ENCODE results near the gene TIFAB.

TIFAB gene

DNA sequence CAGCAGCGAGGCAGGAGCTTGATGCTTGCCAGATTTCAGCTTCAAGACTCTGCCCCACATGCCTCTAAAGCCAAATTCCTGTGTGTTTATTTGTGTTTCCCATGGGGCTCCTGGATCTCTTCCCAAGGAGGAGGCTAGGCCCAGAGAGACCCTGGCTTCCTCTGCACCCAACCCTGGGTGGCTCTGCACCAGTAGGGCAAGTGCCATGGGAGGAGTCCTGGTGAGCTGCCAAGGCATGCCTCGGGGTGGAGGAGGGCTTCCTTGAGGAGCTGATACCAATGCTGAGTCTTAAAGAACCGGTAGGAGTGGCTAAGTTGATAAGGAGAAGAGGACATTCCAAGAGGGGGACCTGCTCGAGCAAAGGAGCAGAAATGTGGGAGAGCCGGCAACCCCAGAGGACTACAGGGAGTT lies 6.8 kb upstream of the TIFAB start:
- no peak for DNase-seq (ENCODE audit: low read depth in 2 of 2)

DNA sequence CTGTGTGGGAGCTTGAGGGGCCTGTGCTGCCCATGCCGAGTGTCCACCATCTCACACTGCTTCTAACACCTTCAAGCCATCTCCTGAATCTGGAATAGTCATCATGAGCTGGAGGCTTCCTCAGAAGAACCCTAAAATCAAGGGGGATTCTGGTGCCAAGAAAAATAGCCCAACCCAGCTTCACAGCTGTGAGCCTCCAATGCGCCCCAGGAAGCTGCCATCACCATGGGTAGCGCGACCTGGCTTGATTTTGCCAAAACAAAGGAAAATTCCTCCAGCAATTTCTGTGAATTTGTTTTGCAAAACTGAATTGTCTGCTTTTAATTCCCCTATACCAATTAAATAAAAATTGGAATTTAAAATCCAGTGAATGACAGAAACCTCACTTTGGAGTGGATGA lies 6.2 kb upstream of the TIFAB start:
- DNase-seq (ENCODE audit: low read depth in 2 of 2), result no peak

DNA sequence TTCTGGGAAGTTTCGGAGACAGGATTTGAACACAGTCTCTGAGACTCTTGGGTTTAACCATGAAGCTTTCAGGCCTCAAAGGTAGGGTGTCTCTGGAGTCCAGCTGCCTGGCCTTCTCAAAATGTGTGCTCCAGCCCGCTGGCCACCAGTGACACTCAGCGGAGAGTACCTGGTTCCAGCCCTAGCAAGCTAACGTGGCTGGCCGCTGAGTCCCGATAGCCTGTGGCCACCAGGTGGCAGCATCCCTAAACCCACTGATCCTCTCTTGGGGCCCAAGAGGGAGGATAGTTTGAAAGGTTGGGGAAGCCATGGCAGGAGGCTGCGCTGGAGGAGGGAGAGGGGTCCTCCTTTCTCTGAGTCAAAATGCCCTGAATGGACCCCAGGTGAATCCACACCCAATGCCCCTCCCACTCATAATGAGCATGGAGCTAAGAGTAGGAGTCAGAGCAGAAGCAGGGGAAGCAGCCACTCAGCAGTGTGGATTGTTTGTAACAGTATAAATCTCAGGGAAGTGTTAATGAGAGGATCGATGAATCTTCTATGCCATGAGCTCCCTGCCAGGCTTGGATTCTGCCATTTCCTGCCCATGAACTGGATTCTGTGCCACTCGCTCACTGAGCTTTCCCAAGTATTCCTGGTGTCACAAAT lies 5.4 kb upstream of the TIFAB start:
- DNase-seq (ENCODE audit: low read depth in 2 of 2), result peak; percentile 27 to 59

DNA sequence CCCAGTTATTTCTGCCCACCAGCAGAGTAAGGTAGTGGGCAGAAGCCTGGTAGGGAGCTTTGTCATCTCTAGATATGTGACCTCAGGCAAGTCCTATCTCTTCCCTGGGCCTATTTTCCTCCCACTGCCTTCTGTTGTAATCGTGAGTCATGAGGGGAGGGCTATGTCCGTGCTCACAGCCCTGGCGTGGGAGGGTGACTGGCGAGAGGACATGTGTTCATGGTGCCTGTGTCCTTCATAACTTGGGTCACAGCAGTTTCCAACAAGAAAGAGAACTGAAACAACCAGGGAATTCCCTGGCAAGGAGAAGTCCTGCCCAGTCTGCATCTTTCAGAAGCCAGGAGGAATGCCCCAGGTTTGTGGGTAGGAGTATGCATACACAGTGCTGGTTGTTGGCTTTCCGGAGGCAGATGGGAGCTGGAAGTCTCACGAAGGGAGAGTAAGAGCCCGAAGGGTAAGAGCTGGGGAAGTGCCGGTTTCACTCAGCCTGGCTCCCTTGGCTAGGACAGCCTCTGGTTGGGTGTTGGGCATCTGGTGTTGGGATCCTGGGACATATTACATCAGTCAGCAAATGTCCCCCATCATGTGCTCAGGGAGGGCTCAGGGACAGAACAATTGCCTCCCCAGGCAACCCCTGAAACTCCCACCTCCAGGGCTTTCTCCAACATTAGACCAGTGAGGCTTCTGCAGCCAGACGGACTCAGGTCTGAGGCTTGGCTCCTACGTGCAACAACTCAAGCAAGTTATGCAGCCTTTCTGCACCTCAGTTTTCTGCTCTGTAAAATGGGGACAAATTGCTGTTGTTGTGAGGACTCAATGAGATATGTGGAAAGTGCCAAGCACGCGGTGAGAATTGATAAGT lies 4.3 kb upstream of the TIFAB start:
- DNase-seq (ENCODE audit: low read depth in 2 of 2), result no peak

DNA sequence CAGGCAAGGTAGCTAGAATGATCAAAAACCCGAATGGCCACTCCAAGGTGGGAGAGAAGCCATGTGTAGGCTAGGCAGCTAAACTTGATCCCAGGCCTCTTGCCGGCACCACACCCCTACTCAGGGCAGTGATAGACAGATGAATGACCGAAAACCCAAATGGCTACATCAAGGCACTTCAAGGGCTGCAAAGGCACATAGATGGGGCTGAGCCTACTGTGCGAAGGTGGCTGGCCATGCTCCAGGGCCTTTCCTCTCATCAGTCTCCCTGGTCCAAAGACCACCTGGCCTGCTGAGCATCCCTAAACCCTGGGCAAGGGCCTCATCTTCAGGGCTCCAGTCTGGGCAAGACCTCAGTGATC lies 3.7 kb upstream of the TIFAB start:
- DNase-seq (ENCODE audit: low read depth in 2 of 2), result no peak

DNA sequence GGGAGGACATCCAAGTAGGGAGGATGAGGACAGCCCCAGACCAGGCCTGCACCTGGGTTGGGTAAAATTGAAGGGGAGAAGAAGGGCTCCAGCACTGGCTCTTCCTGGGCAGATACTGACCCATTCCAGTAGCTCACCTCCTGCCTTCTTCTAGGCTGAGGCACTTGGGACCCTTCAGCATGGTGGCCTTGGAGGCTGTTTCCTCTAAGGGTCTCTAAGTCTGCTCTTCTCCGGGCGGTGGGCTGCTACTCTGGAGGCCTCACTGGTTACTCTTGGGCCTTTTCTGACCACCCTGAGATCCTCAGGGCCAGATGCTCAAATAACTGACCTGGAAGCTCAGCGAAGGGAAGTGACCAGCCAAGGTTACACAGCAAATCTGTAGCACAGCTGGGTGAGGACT lies 2.8 kb upstream of the TIFAB start:
- DNase-seq (ENCODE audit: low read depth in 2 of 2), result no peak

DNA sequence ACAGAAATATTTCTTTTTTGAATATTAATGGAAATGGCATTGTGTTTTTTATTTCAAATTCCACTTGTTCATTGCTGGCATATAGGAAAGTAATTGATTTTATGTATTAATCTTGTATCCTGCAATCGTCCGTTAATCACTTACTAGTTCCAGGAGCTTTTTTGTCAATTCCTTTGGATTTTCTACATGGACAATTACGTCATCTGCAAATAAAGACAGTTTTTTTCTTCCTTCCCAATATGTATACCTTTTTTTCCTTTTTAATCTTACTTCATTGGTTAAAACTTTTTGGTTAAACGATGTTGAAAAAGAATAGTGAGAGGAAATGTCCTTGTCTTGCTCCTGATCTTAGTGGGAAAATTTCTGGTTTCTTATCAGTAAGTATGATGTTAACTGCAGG lies 1.5 kb upstream of the TIFAB start:
- DNase-seq (ENCODE audit: low read depth in 2 of 2), result no peak

DNA sequence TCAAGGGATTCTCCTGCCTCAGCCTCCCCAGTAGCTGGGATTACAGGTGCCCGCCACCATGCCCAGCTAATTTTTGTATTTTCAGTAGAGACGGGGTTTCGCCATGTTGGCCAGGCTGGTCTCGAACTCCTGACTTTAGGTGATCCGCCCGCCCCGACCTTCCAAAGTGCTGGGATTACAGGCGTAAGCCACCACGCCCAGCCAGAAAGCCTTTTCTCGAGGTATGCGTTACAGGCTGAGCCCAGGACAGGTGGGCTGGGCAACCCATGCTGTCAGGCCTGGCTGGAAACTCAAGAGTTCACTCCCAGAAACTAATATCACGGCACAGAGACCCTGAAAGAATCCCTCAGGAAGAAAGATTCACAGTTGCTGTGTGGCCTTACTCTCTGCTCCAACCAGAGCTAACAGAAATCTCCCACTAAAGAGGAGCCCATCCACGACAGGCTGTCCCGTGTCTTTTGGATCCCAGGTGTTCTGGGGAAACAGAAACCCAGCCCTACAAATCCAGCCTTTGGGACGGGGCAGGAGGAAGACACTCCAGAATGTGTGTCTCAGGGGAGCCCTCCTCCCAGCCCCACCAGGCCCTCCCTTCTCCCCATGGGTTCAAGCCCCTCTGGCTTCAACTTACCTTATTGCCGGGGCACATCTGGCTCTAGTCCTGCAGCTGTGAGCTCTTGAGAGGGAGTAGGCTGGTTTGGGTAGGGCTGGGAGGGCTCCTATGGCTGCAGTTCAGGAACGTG lies 400 bp downstream of the TIFAB start:
- DNase-seq (ENCODE audit: low read depth in 2 of 2), result no peak

DNA sequence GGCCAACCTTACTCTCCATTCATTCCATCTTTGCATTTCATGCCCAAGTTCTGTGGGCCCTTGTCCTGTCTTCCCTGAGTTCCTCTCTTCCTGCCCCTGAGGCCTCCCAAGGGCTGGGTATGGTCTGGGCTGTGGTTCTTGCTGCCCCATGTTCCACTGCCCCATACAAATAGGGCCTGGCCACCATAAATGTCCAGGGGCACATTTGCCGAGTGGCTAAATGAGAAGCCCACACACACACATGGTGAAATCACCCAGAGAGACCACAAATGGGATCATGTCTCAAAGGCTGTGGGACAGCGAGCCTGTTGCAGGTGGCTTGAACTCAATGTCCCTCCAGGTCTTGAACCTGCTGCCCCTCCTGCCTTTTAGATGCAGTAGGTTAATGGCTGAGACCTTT lies 1.2 kb downstream of the TIFAB start:
- no peak for DNase-seq (ENCODE audit: low read depth in 2 of 2)

DNA sequence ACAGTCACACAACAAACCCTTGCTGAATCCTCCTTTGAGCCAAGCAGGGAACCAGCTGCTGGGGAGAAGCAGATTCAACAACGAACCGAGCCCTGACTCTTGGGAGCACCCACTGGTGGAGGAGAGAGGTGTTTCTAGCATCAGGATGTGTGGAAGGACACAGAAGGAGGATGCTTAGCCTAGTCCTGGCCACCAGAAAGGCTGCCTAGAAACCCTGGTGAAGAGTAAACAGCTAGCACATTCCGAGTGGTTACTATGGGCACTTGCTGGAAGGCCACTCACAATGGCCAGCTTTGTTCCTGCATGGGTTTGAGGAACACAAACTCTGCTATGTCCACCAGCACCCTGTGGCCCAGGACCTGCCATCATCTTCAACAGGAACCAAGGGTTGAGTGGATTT lies 1.8 kb downstream of the TIFAB start:
- DNase-seq (ENCODE audit: low read depth in 2 of 2), result no peak

DNA sequence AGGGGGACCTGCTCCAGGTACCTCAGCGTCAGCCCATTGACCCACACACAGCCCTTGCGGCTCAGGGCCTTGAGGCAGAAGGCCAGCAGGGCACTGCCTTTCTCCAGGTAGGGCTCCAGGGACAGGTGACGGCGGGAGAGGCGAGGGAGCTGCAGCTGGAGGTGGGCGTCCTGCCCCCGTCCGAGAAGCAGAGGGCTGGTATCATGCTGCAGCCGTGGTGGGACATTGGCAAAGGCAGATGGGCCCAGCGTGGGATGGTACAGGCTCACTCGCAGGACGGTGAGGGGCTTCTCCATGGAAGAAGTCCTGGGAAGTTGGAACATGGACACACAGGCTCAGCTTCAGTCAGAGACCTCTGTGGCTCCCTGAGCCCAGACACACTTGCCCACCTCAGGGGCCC lies 2.5 kb downstream of the TIFAB start:
- no peak for DNase-seq (ENCODE audit: low read depth in 2 of 2)

DNA sequence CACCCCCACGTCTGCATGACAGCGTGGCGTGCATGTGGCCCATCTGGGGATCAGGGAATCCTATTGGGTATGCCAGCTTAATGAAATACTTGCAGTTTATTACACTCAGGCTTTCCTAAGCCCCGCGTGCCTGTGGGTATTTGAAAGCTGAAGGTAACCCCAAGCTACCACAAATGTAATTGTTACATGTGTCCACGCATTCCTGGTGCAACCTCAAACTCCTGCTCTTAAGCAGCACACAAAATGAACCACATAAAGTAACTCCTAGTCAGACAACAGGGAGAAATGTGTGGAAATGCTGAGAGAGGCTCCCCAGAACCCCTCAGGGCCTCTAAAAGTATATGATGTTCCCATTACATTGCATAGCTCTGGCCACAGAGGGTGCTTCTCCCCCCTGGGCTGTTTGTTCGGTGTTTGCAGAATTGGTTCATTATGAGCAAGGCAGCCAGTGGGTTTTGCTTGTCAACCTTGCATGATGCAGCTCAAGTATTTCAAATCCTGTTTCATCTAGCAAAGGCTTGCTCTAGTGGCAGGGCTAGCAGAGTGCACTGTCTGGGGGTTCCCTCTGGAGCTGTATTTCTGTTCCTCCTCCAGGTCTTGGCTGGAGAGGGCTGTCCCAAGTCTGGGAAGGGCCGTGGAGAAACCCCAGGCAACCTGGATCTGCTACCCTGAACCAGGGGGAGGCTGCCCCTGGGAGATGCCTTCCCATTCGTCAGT lies 3.2 kb downstream of the TIFAB start:
- DNase-seq (ENCODE audit: low read depth in 2 of 2), result no peak

DNA sequence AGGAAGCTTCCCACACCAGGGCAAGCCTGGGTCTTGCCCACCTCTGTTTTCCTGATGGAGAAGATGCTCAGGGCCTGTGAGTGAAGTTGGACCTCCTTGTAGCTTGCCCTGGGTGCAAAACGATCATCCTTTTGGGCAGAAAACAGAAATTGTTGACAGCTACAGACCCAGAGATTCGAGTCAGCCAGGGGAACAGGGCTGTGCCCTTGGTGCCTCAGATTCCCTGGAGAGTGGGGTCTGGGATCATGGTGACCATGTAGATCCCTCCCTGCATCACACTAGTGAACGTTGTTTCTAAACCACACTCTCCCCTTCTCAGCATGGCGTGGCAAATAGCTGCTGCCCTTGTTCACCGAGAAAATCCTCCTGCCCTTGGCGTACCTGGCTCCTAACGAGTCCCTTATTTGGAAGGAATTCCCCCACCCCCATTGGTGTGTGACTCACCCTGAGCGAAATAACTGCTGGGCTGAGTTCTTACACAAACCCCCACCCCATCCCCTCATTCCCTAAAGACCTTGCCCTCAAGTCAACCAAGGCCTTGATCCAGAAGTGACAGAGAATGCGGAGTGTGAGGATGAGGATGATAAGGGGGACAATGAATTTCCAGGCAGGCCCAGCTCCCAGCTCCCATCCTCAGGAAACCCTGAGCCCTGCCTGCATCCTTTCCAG lies 3.9 kb downstream of the TIFAB start:
- DNase-seq (ENCODE audit: low read depth in 2 of 2), result no peak

DNA sequence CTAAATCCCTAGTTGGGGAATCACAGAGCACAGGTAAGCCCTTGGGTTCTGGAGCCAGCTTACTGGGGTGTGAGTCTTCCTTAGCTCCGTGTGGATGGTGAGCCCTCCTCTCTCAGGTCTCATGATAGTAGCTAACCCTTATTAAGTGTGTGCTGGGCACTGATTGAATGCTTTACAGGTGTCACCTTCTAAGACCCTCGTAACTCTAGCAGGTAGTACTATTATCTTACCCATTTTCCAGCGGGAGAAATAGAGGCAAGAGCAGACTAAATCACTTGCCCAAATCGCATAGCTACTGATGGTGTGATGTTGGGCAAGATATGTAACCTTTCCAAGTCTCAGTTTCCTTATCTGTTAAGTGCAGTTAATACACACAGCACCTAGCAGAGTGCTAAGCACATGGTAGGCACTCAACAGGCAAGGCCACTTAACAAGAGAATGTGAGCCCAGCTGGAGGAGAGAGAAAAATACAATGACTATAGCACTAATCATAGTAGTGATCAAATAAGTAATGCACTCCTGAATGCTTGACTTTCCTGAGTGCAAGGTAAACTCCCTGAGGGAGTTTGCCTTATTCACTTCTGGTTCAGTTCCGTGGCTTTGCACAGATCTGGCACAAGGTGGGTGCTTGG lies 4.7 kb downstream of the TIFAB start, which contains the start of gene DCANP1:
TSS of gene DCANP1 (minus strand) at position 51 of the 632 bp plus-strand sequence. CDS start 240 bp downstream, outside the sequence.
- DNase-seq (ENCODE audit: low read depth in 2 of 2), result no peak

DNA sequence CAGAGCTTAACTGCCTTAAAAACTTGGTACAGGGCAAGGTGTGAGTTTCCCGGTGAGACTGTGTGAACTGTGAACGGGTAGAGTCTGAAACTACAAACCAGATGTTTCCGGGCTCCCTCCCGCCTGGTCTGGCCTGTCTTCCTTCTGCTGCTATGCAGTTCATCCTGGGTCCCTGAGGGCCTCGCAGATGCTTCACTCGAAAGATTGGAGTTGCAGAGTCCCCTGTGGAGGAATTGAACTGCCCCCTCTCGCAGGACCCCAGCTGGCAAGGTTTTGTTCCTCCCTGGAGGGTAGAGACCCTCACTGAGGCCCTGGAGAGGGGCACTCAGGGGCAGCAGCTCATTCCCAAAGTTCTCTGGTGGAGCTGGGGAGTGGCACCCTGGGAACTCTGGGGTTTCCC lies 5.5 kb downstream of the TIFAB start:
- no peak for DNase-seq (ENCODE audit: low read depth in 2 of 2)

DNA sequence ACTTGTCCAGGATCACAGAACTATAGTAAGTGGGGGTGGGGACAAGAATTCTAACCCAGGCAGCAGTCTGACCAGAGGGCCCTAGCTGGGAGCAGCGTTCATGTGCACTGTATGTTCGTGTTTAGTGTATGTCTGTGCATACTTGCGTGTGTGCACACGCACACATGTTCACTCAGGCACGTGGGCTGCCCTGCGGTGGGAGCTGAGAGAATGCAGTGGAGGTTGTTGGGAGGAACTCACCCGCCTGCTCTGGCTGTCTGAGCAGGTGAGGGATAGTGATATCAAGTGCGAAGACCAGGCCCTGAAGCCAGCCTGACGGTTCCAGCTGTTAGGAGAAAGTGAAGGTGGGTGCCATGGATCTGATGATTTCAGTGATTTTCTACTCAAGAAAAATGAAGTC lies 5.9 kb downstream of the TIFAB start:
- DNase-seq (ENCODE audit: low read depth in 2 of 2), result no peak

DNA sequence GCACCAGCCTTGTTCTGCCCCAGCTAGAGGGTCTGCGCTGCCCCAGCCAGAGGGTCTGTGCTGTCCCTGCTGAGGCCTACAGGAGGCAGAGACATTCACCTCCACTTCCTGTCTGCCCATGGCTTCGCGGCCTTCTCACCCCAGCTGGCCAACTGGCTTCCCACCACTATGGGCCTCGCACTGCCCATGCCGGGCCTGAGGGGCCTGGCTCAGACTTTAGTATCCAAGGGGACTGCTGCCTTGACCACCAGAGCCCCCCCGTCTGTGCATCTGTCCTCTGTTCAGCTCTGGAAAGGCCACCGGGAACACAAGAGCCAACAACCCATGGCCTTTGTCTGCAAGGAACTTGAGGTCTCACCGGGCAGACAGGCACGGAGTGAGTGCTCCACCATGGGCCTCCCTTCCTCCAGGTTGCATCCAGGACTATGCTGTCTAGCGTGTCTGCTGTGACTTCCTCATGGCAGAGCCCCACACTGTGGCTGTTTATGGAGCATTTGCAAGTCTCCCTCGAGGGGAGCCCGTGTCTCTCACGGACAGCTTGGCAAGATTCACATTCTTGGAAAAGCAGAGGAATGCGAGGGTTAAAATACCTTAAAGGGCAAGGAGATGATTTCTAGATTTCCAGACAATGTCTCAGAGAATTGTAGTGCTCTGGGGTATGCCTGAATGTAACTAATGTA lies 6.7 kb downstream of the TIFAB start:
- DNase-seq (ENCODE audit: low read depth in 2 of 2), result no peak

DNA sequence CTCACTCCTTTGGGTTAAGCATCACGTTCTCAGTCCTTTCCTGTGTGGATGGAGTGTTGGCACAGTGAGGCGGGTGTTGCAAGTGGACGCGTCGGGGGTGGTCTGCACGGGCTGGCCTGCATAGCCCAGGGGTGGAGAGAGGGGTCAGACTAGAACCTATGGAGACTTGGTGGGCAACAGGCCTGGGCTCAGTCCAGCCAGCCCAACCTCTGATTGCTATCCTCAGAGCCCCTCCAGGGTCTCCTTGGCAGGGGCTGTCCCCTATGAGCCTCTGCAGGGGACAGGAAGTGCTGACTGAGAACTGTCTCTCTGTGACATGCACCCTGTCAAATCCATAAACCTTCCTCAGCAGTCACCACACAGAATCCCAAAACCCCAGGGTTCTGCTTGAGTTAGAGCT lies 7.3 kb downstream of the TIFAB start:
- DNase-seq (ENCODE audit: low read depth in 2 of 2), result no peak

DNA sequence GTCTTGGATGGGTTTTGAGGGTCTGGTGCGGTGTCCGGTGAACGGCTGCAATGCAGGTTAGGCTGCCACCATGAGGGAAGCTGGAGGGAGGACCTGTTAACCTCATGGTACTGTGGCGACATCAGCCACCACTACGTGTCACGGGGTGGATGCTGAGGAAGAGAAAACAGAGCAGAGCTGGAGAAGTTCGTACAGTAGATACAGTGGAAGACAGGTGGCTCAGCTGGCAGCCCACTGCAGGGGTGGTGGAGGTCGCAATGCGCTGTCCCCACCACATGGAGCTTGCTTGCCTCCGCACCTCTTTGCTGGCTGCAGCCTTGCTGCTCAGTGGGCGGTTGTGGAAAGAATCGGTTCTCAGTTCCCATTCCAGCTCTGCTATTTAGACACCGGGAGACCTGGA lies 7.8 kb downstream of the TIFAB start:
- DNase-seq (ENCODE audit: low read depth in 2 of 2), result no peak

DNA sequence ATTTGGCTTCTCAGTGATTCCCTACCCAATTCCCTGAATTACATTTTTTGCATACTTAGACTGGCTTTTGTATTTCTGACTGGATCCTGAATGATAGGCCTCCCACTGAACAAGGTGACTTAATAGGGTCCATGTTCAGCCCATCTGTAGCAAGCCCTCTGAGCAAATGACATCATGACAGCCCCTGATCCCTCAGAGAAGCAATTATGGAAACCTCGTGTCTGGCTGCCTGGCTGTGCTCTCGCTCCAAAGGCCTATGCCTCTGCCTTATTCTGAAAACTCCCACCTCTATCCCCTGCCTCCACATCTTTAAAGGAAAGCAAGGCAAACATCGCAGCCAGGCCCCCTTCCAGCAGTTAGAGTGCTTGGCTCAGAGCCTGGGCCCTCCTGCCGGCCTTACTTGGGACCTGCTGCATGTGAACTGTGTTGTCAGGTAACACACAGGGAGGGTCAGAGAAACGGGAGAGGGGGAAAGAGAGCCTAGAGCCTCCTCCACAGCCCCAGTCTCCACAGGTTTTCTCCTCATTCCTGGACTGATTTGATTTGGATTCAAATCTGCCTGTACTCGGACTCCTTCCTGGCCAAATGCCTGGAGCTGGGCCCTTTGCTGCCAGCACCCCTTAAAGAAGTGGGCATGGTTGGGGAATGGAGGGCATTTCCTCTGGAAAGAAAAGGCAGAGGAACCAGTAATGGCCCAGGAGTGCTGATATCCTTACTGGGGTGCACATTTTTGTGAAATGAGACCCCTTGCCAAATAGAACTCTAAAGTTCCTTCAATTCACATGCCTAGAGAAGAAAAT lies 8.8 kb downstream of the TIFAB start:
- DNase-seq (ENCODE audit: low read depth in 2 of 2), result no peak
